GM19351 (cell line): ENCODE results near the gene FAM50B.

Experiments used
- ATAC-seq: cut with Tn5 transposase; IDR thresholded peaks from one replicate; pipeline ENCODE4 v1.9.1; 2021; ENCODE audit warnings: mild to moderate bottlenecking, moderate library complexity; ENCODE audit not compliant: unreplicated experiment

The FAM50B gene

GRCh38 chr6:3892603-3893002 is 43.4 kb downstream of the FAM50B start:
- no peak for ATAC-seq

DNA sequence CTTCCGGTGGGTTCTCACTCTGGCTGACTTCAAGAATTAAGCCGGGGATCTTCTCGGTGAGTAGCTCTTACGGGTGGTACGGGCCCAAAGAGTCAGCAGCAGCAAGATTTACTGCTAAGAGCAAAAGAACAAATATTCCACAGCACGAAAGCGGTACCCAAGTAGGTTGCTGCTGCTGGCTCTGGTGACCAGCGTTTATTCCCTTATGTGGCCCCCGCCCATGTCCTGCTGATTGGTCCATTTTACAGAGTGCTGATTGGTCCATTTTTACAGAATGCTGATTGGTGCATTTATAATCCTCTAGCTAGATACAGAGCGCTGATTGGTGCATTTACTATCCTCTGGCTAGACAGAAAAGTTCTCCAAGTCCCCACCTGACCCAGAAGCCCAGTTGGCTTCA is 44.3 kb downstream of the FAM50B start:
- no peak for ATAC-seq

DNA sequence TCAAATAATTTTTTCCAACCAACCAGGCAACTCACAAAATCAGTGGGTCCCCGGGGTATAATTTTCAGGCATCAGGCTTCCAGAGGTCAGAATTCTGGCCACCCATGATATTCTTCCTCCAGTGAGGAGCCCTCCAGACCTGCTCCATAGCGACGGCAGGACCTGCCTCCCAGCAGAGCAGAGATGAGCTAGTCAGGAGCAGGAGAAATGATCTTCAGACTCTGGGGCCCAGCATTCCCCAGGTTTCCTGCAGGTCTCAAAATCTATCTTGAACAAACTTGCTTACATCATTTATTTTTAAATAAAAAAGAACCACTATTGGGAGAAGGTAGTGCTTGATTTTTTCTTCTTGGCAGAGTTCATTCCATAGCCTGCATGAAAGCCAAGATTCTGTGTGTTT is 44.7 kb downstream of the FAM50B start:
- ATAC-seq: no peak

- ATAC-seq: no peak
Measured at GRCh38 chr6:3894590-3895311, 45.6 kb downstream of the FAM50B start.

GRCh38 chr6:3895312-3895653 is 46.1 kb downstream of the FAM50B start:
- no peak for ATAC-seq

GRCh38 chr6:3895805-3896204 is 46.6 kb downstream of the FAM50B start:
- ATAC-seq: no peak

- no peak for ATAC-seq
Measured at GRCh38 chr6:3898265-3898994, 49.3 kb downstream of the FAM50B start.

- no peak for ATAC-seq
Measured at GRCh38 chr6:3899061-3899460, 49.9 kb downstream of the FAM50B start.

DNA sequence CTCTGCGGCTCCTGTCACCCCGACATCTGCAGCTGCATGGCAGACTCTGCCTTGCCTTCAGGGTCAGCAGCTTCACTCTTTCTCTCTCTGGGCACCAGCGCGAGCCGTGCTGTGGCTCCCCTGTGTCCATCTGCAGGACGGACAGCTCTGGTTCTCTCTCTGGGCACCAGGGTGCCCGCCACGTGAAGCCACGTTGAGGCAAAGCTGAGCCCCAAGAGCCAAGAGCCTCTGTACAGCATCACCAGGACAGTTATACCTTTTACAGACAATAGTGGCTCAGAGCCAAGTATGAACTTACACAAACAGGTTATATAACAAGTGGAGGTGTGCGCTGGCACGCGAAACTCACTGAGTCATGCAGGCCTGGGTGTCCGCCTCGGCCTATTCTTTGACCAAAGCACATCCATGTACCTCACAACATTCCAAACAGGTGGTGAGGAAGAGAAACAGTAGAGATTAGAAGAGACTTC is 50.8 kb downstream of the FAM50B start:
- ATAC-seq: no peak
